NCI-H446 (cell line): ENCODE measurements around the gene LRPAP1.
"Not testable (repeated sequence)": the region's sequence is repeated elsewhere in the genome, so short reads cannot be mapped to it uniquely, and the experiment has no call there.

Experiments used
- DNase-seq, 2 experiments: peaks; one replicate each; lab custom pipeline; 2025; lab: John Stamatoyannopoulos, UW

The LRPAP1 gene

DNA sequence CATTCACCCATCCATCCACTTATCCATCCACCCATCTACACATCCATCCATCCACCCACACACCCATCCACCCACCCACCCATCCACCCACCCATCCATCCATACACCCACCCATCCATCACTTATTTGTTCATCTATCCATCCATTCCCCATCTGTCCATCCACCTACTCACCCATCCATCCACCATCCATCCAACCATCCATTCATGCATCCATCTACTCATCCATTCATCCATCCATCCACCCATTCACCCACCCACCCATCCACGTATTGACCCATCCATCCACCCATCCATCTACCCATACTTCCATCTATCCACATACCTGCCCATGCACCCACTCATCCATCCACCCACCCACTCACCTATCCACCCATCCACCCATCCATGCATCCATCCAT is 28.2 kb upstream of the LRPAP1 start:
- DNase-seq: not testable (repeated sequence)

DNA sequence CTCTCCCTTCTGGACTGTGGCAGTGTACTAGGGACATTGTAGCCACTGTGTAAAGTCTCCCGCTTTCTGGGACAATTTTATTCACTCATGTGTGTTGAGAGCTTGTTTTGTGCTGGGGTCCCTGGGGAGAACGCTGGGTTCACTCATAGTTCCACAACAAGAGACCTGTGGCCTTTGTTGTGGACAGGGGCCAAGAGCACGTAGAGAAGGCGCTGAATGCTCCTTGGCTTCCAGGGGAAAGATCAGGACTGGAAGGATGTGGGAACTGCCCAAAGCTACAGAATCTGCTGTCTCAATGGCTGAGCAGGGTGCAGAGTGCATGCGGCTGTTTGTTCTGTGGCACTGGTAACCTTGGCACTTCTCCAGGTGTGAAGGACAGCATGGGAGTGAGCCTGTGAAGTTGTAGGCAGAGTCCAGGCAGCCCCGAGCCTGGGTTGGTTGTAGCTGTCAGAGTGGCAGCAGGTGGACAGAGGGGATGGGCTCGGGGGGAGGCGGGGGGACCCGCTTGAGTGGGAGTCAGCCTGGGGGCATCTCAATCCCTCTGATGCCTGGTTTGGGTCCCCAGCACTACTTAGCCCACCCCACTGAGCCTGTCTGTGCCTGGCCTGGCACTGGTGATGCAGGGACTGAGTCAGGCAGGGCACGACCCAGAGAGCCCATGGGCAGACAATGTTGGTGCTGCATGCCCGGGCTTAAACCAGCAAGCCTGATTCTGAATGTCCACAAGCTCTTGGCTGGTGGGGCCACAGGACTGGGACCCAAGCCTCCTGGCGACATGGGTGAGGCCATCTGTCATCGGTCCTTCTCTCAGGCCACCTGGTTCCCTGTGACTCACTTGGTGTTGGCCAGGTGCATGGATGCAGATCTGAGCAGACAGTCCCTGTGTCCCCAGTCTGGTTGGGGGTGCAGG is 27.4 kb upstream of the LRPAP1 start:
- not testable (repeated sequence) for DNase-seq

DNA sequence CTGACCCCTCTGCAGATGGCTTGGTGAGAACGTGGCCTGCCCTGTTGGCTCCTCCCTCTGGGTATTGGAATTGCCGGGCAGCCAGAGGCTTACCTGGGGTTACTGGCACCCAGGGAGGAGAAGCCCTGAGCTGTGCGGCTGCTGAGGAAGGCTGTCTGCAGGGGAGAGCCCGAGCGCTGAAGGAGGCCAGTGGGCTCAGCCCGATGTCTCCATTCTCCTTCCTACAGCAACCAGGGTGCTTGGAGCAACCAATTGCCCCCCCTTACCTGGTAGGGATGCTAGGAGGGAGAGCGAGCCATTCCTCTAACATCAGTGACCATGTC is 26.3 kb upstream of the LRPAP1 start:
- DNase-seq: not testable (repeated sequence)

DNA sequence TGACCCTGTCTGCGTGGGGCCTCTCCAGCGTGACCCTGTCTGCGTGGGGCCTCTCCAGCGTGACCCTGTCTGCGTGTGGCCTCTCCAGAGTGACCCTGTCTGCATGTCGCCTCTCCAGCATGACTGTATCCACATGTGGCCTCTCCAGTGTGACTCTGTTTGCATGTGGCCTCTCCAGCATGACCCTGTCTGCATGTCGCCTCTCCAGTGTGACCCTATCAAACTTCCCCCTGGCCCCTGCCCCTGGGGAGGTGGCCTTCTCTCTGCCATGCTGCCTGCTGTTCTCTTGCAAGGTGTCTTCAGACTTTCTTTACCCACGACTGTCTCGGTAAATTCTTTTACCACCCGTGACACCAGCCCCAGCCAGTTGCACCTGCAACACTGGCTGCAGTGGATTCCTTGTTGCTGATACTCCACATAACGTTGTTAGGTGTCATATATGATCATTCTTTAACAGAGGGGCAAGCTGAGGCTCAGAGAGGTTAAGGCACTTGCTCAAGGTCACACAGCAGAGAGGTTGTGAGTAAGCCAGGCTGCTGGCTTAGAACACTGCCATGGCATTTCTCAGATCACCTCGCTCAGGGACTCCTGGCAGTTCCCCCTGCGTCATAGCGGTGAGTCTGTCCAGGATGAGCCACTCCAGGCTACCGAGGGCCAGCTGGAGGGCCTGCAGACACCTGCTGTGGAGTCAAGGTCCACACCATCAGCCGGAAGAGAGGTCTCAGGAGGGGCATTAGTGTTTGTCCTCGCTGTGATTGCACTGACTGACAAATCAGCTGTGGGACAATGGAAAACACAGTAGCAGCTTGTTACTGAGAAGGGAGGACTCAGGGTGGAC is 25.7 kb upstream of the LRPAP1 start:
- DNase-seq: not testable (repeated sequence)

DNA sequence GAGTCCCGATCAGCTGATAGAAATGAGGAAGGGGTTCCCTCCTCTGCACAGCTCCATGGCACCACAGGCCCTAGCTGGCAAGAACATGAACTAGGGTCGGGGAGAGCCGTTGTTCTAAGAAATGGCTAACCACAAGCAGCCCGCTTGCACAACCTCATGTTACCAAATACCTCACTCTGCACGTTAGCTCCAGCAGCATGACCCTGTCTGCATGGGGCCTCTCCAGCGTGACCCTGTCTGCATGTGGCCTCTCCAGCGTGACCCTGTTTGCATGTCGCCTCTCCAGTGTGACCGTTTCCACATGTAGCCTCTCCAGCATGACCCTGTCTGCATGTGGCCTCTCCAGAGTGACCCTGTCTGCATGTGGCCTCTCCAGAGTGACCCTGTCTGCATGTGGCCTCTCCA is 24.9 kb upstream of the LRPAP1 start:
- DNase-seq: not testable (repeated sequence)

DNA sequence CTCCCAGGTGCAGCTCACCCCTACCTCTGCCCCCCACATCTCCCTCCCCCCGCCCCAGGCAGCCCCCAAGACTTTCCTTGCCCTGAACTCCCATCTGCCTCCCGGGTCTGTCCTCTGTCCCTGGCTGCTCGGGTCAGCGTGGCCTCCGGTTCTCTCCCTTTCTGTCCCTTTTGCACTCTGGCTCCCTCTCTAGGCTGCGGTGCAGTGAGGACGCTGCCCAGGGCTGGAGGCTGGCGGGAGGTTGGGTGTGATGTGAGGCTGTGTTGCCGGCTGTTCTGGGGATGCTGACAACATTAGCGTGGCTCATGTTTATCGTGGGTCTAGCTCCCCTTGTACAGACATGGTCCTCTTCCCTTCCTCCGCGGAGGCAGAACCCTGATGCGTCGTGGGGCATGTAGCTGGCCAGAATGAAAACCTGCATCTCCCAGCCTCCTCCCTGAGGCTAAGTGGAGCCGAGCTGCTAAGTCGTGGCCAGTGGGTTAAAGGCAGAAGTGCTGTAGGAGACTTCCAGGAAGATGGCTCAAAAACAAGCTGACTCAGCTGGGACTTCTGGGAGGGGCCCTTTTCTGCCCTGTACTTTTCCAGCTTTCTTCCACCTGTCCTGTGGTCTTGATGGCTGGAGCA is 24.1 kb upstream of the LRPAP1 start:
- DNase-seq: not testable (repeated sequence)

DNA sequence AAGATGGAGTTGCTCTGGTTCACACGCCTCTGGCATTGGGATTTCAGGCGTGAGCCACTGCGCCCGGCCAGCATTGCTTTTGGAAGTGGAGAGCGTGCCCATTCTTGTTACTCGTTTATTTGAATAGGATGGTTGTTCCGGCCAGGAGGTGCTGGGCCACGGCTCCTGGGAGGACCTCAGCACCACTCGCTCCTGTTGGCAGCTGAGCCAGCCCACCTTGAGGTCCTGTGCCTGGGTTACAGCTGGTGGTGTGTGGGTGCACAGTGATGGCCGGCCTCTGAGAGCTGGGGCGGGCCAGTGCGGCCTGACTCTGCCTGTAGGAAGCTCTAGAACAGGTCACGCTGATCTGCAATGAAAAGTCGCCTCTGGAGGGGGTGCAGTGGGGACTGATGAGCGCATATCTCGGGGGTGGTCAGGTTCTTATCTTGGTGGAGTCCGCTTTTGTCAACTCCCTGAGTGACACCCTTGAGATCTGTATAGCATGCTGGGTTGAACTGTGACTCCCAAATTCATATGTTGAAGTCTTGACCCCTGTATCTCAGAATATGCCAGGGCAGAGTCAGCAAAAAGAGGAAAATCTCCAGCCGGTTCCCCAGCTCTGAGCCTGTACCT is 23.3 kb upstream of the LRPAP1 start:
- DNase-seq: not testable (repeated sequence)

DNA sequence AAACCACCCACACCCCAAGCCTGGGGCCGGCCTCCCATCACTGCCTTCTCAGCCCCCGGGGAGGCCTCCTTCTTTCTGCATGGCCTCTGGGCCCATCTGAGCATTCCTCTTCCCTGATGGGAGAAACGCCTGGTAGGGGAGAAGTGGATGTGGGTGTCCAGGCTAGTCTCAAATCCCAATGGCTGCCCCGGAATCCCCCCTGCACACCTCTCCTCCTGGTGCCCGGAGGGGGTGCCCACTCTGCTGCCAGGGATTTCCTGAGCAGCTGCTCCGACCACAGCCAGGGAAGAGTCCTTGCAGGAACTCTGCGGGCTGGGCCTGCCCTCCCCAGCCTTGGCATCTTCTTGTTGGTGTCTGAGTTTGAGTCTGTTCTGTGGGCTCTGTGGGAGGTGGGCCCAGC is 19.1 kb upstream of the LRPAP1 start:
- DNase-seq: not testable (repeated sequence)

DNA sequence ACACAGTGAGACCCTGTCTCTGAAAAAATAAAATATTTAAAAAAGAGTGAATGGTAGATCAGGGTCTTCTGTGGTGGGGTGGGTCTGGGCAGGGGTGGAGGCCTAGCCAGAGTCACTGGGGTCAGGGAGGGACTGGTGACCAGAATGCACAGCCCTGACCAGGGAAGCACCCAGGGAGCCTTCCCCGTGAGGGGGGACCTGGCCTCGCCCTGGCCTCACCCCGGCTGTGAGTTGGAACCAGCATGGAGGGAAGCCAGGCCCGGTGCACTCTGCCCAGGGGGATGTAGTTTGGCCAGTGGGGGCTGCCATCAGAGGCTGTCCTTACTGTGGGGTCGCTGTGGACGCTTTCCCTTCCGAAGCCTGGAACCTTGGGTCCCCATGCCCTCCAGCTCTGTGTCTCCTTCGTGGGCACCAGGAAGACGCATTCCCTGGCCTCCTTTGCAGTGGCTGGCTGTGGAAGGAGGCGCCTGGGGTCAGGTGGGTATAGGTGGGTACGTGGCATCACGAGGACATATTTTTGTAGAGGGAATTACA is 18.6 kb upstream of the LRPAP1 start:
- not testable (repeated sequence) for DNase-seq

DNA sequence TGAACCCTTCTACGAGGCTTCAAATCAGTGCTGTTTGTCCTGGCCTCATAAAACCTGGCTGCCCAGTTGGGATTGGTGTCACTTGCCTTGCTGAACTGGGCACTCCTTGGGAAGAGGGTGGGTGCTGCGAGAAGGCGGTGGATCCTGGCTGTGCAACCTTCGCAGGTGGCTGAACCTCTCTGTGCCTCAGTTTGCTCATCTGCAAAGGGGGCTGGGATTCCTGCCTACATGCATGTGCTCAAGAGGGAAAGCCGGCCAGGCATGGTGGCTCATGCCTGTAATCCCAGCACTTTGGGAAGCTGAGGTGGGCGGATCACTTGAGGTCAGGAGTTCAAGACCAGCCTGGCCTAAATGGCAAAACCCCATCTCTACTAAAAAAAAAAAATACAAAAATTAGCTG is 17.8 kb upstream of the LRPAP1 start:
- not testable (repeated sequence) for DNase-seq

DNA sequence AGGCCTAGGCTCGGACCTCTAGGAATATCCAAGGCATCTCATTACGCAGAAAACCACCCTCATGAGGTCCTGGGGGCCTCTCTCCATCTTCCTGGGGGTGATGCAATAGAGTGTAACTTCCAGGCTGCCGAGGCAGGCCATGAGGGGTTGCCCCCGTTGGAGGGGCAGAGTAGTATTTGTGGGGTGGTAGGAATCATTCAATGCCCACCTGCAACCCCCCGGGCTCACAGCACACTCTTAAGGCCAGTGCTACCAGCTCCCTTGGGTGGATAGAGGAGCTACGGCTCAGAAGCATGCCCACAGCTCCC is 17.4 kb upstream of the LRPAP1 start:
- not testable (repeated sequence) for DNase-seq

DNA sequence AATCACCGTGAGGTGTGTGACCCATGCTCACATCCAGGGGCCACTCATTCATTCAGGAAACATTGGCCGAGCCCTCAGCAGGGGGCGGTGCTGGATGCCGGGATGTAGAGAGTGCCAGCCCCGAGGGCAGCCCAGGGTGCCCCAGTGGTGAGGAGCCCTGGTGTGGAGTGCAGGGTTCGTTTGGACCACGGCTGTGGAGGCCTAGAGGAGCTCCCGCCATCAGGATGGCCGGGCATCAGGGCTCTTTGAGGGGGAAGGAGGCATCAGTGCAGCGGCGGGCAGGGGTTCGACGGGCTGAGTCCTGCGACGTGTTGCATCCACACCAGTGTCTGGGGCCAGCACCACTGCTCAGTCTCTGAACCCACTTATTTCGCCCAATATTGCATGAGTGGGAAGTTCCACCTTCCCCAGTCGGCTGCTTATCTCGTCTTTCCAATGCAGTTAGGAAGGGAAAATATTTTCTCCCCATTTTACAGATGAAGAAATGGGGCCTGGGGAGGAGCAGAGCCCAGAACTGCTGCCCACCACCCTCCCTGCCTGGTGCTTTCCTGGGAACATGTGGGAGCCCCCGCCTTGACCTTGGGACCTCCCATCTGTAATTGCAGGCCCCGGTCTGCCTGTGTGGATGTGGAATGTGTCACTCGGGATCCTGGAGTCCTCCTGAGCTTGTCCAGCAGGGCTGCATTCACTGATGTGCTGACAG is 16.9 kb upstream of the LRPAP1 start:
- not testable (repeated sequence) for DNase-seq

DNA sequence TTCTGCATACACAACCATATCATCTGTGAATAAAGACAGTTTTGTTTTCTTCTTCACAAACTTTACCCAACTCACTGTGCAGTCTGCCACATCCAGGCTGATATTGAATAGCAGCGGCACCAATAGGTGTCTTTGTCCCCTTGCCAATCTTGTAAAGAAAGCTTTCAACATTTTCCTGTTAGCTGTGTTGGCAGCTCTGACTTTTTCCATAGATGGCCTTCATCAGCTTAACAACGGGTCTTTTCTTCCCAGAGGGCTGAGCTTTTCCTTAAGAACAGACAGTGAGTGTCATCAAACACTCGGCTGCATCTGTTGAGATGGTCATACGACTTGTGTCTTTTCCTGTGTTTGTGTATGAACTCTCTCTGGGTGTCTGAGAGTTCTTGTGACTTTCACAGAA is 14.5 kb upstream of the LRPAP1 start:
- DNase-seq: not testable (repeated sequence)

DNA sequence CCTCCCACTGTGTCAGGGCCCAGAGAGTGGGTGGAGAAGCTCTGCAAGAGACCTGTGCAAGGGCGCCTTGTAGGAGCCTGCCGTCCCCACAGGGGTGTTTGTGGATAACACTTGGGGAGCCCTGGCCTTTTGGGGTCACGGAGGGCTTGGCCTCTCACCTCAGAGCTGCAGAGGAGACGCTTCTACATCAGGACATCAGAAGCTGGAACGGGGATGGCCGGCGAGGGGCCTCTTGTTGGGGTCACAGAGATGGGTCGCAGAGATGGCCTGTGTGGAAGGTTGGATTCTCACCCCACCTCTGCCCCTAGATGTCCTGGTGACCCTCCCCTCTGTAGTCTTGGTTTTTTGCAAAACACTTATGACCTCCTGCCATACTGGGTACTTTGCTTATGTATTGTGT is 13.1 kb upstream of the LRPAP1 start:
- DNase-seq: not testable (repeated sequence)

DNA sequence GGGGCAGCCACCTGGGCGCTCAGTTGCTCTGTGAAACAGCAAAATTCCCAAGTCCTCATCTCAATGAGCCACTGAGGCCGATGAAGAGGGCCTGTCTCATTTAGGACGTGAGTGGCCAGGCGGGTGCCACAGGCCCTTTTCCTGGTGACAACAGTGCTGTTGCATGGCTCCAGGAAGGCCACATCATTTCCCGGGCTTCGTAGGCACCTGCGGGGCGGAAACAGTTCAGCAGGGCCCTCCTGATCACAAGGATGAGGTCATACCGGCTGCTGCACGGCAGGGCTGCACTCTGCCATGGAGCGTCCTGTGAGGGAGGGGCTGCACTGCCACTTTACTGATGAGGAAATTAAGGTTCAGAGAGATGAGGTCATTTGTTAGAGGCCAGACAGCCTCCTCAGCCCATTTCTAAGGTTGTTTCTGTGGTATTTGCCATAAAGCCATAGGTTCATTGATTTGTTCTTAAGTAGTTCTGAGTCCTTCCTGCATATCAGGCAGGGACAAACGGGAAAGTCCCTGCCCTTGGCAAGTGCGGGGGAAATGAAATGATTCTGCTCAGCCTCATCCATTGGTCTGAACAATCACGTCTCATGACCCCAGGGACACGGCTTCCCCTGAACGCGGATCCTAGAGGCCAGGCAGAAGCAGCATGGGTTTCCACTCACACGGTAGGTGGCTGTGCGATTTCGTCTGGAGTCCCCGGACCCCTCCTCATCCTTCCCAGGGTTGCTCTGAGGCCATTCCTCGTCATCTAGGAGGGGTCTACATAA is 12.2 kb upstream of the LRPAP1 start:
- not testable (repeated sequence) for DNase-seq

DNA sequence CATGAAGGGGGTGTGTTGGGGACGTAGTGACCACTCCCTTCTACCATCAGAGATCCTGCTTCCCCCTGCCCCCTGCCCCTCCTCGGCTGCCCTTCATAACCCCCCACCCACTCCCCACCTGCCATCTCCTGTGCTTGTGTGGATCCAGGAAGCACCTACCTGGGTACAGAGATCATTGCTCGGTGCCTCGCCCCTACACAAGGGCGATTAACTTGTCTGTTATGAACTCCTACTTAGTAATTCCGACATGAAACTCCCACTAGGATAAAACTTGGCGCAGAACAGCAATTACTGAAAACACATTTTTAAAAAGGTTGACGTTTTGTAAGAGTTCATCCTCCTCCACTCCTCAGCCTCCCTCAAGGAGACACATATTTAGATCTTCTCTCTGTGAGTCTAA is 11.2 kb upstream of the LRPAP1 start:
- DNase-seq: not testable (repeated sequence)

DNA sequence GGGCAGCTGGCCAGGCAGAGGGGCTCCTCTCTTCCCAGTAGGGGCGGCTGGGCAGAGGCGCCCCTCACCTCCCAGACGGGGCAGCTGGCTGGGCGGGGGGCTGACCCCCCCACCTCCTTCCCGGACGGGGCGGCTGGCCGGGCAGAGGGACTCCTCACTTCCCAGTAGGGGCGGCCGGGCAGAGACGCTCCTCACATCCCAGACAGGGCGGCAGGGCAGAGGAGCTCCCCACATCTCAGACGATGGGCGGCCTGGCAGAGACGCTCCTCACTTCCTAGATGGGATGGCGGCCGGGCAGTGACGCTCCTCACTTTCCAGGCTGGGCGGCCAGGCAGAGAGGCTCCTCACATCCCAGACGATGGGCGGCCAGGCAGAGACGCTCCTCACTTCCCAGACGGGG is 6.7 kb upstream of the LRPAP1 start:
- DNase-seq: not testable (repeated sequence)

DNA sequence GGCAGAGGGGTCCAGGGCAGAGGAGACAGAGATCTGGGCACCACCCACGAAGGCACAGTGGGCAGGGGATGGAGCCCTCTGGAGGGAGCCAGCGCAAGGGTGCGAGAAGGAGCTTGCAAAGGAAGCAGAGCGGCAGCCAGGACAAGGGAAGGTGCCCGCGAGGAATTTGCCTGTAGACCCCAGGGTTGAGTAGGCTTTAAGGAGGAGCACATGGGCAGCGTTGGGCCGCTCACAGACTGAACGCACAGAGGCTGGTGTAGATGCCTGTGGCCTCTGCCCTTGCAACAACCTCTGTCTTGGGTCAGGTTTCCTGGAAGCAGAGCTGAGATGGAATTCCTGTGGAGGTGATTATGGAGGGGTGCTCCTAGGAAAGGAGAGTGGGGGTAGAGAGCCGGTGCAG is 3.6 kb upstream of the LRPAP1 start:
- DNase-seq: not testable (repeated sequence)

DNA sequence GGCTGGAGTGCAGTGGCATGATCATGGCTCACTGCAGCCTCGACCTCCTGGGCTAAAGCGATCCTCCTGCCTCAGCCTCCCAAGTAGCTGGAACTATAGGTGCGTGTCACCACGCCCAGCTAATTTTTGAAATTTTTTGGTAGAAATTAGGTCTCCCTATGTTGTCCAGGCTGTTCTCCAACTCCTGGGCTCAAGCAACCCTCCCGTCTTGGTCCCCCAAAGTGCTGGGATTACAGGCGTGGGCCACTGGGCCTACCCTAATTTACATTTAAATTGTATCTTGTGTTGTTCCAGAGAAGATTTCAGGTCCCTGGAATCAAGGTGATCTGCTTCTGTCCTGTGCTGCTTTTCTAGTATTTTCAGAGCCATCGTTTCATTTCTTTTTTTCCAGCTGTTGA is 1.2 kb upstream of the LRPAP1 start:
- DNase-seq: no peak

DNA sequence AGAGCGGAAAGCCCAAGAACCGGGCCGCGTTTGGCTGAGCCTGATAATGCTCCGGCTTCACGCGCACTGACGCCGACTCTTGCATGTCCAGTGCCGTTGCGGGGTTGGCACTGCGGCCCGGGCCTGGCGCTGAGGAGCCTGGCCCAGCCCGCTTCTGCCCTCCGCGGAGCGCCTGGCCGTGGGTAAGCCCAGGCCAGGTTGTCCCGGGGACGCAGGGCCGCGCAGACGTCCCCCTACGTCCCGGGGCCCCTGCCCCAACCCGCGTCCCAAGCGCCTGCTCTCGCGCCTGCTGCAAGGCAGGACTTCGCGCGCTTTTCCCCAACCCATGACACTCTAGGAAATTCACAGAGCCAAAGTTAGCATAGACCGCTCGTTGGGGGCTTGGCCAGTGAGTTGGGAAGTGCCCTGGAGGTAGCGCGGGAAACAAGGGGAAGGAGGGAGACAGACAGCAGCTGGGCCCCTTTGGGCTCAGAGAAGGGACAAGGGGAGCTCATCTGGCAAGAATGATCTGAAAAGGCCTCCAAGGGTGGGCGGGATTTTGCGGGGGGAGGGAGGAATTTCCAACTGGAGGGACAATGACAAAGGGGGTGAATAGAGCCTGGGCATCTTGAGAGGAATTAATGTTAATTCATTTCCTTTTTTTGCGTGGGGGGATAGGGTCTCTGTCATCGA is 665 bp upstream of the LRPAP1 start:
- no peak for DNase-seq
